Astrocyte (in vitro differentiated cells and primary cell): Measurements from ENCODE around the gene CASKIN1.

Source experiments
- CTCF ChIP-seq: IDR thresholded peaks from 2 replicates; pipeline ENCODE4 v1.5.1; 2011; ENCODE audit warnings: low read depth, mild to moderate bottlenecking, inconsistent platforms, low read length, moderate library complexity; ENCODE audit not compliant: insufficient read depth
- EZH2 ChIP-seq: IDR thresholded peaks from 2 replicates; pipeline ENCODE4 v1.6.1; 2012; ENCODE audit warnings: mild to moderate bottlenecking, low read length, inconsistent platforms; ENCODE audit not compliant: insufficient read depth

GRCh38 chr16:2143878-2144485 is 52.4 kb downstream of the CASKIN1 start:
- TF ChIP-seq CTCF (no peak), EZH2 (no peak)
